K562 (cell line): ENCODE results near the gene AKNA.

Experiments used
- CCAR2 ChIP-seq: fragments of 200-400 bp; formaldehyde crosslinking; IDR thresholded peaks from 2 replicates; pipeline ENCODE4 v1.6.1; 2017; ENCODE audit warnings: mild to moderate bottlenecking, low read depth, low read length
- CREB1 ChIP-seq, 2 experiments: sonication (generic) in 1 of 2; formaldehyde crosslinking in 1 of 2; IDR thresholded peaks; 2 replicates each; pipeline versions ENCODE4 v1.6.1 to v1.8.0; 2012 to 2022; ENCODE audit warnings: inconsistent platforms in 1 of 2, mild to moderate bottlenecking in 1 of 2, missing genetic modification reagents in 1 of 2, moderate library complexity in 1 of 2
- EP300 ChIP-seq: IDR thresholded peaks from 2 replicates; pipeline ENCODE4 v1.6.1; 2012; ENCODE audit warnings: low read length, improper control_type of control experiment
- POLR2AphosphoS5 ChIP-seq: IDR thresholded peaks from 2 replicates; pipeline ENCODE4 v1.6.1; 2011; ENCODE audit warnings: mild to moderate bottlenecking, low read depth, low read length, moderate library complexity; ENCODE audit not compliant: control insufficient read depth, insufficient read depth
- RAD21 ChIP-seq, 2 experiments: fragments of 250-450 bp in 1 of 2; fragments of 450-650 bp in 1 of 2; sonication (Bioruptor Pico) in 1 of 2; formaldehyde crosslinking in 1 of 2; IDR thresholded peaks in 1 of 2; conservative IDR thresholded peaks in 1 of 2; 2 replicates each; pipeline versions ENCODE4 v1.4.0 to v1.8.0; 2020 to 2022; ENCODE audit warnings: mild to moderate bottlenecking in 2 of 2, moderate library complexity in 1 of 2
- RBM14 ChIP-seq: fragments of 200-400 bp; formaldehyde crosslinking; IDR thresholded peaks from 2 replicates; pipeline ENCODE4 v1.6.1; 2018; ENCODE audit warnings: low read depth, mild to moderate bottlenecking, low read length, moderate library complexity, borderline replicate concordance; ENCODE audit not compliant: insufficient read depth
- SETDB1 ChIP-seq: IDR thresholded peaks from one replicate; pipeline ENCODE4 v1.6.1; 2012; ENCODE audit warnings: low read length, control low read depth, inconsistent platforms
- ZNF324 ChIP-seq: fragments of 250-450 bp; sonication (Bioruptor Pico); IDR thresholded peaks from 2 replicates; pipeline ENCODE4 v1.4.0; 2020; ENCODE audit warnings: mild to moderate bottlenecking
- TF ChIP-seq, protein P1 (sequence below), 3 experiments: IDR thresholded peaks in 2 of 3; conservative IDR thresholded peaks in 1 of 3; 2 replicates each; pipeline ENCODE4 v1.5.1; 2011 to 2012; ENCODE audit warnings: low read length in 3 of 3, mild to moderate bottlenecking in 3 of 3, control low read depth in 2 of 3, improper control_type of control experiment in 1 of 3, inconsistent platforms in 1 of 3, low read depth in 1 of 3, mixed read lengths in 1 of 3, moderate library complexity in 1 of 3; ENCODE audit not compliant: insufficient read depth in 2 of 3
- TF ChIP-seq, protein P2 (sequence below), 2 experiments: fragments of 450-650 bp; formaldehyde crosslinking in 1 of 2; IDR thresholded peaks; 2 replicates each; pipeline versions ENCODE4 v1.4.0 to v1.6.1; 2014 to 2020; ENCODE audit warnings: mild to moderate bottlenecking in 2 of 2, borderline replicate concordance in 1 of 2, low read depth in 1 of 2
- TF ChIP-seq, protein P3 (sequence below): sonication (generic); formaldehyde crosslinking; IDR thresholded peaks from 2 replicates; pipeline ENCODE4 v1.8.0; 2022; ENCODE audit warnings: mild to moderate bottlenecking, missing genetic modification reagents

DNA sequence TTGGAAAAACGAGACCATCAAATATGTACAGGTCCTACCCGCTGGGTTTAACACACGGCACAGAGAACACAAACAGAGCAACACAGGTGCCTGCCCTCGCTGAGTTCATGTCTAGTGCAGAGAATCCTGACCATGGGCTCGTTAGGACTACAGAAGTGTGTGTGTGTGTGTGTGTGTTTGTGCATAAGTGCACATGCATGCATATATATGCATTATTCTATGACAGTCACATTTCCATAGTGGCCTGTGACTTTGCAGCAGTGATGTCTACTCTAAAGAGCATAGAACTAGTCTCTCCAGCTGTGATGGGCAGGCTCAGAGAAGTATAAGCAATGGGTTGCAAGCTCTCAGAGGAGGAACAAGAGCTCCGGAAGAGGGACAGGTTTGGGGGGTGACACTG is 30.4 kb downstream of the AKNA start:
- TF ChIP-seq CREB1 (IDR thresholded peaks at IDR 0.05) (no peak), CREB1 (CRISPR knock-in tag; IDR thresholded peaks at IDR 0.05) (no peak), EP300 (no peak), RAD21 (CRISPR knock-in tag; conservative IDR thresholded peaks at IDR 0.05 in 1 of 2, IDR thresholded peaks at IDR 0.05 in 1 of 2) (no peak), RBM14 (no peak), SETDB1 (no peak), CCAR2 (no peak), POLR2AphosphoS5 (no peak), ZNF324 (CRISPR knock-in tag) (no peak)
- TF ChIP-seq, protein P1, sequence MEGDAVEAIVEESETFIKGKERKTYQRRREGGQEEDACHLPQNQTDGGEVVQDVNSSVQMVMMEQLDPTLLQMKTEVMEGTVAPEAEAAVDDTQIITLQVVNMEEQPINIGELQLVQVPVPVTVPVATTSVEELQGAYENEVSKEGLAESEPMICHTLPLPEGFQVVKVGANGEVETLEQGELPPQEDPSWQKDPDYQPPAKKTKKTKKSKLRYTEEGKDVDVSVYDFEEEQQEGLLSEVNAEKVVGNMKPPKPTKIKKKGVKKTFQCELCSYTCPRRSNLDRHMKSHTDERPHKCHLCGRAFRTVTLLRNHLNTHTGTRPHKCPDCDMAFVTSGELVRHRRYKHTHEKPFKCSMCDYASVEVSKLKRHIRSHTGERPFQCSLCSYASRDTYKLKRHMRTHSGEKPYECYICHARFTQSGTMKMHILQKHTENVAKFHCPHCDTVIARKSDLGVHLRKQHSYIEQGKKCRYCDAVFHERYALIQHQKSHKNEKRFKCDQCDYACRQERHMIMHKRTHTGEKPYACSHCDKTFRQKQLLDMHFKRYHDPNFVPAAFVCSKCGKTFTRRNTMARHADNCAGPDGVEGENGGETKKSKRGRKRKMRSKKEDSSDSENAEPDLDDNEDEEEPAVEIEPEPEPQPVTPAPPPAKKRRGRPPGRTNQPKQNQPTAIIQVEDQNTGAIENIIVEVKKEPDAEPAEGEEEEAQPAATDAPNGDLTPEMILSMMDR (IDR thresholded peaks at IDR 0.05 in 2 of 3, conservative IDR thresholded peaks at IDR 0.05 in 1 of 3; ENCODE audit: insufficient read depth in 2 of 3, low read depth in 1 of 3, low read length in 3 of 3), result no peak
- TF ChIP-seq, protein P2, sequence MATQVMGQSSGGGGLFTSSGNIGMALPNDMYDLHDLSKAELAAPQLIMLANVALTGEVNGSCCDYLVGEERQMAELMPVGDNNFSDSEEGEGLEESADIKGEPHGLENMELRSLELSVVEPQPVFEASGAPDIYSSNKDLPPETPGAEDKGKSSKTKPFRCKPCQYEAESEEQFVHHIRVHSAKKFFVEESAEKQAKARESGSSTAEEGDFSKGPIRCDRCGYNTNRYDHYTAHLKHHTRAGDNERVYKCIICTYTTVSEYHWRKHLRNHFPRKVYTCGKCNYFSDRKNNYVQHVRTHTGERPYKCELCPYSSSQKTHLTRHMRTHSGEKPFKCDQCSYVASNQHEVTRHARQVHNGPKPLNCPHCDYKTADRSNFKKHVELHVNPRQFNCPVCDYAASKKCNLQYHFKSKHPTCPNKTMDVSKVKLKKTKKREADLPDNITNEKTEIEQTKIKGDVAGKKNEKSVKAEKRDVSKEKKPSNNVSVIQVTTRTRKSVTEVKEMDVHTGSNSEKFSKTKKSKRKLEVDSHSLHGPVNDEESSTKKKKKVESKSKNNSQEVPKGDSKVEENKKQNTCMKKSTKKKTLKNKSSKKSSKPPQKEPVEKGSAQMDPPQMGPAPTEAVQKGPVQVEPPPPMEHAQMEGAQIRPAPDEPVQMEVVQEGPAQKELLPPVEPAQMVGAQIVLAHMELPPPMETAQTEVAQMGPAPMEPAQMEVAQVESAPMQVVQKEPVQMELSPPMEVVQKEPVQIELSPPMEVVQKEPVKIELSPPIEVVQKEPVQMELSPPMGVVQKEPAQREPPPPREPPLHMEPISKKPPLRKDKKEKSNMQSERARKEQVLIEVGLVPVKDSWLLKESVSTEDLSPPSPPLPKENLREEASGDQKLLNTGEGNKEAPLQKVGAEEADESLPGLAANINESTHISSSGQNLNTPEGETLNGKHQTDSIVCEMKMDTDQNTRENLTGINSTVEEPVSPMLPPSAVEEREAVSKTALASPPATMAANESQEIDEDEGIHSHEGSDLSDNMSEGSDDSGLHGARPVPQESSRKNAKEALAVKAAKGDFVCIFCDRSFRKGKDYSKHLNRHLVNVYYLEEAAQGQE (IDR thresholded peaks at IDR 0.05; ENCODE audit: borderline replicate concordance), result no peak
- TF ChIP-seq, protein P2 (CRISPR knock-in tag; IDR thresholded peaks at IDR 0.05; ENCODE audit: low read depth), result no peak
- TF ChIP-seq, protein P3, sequence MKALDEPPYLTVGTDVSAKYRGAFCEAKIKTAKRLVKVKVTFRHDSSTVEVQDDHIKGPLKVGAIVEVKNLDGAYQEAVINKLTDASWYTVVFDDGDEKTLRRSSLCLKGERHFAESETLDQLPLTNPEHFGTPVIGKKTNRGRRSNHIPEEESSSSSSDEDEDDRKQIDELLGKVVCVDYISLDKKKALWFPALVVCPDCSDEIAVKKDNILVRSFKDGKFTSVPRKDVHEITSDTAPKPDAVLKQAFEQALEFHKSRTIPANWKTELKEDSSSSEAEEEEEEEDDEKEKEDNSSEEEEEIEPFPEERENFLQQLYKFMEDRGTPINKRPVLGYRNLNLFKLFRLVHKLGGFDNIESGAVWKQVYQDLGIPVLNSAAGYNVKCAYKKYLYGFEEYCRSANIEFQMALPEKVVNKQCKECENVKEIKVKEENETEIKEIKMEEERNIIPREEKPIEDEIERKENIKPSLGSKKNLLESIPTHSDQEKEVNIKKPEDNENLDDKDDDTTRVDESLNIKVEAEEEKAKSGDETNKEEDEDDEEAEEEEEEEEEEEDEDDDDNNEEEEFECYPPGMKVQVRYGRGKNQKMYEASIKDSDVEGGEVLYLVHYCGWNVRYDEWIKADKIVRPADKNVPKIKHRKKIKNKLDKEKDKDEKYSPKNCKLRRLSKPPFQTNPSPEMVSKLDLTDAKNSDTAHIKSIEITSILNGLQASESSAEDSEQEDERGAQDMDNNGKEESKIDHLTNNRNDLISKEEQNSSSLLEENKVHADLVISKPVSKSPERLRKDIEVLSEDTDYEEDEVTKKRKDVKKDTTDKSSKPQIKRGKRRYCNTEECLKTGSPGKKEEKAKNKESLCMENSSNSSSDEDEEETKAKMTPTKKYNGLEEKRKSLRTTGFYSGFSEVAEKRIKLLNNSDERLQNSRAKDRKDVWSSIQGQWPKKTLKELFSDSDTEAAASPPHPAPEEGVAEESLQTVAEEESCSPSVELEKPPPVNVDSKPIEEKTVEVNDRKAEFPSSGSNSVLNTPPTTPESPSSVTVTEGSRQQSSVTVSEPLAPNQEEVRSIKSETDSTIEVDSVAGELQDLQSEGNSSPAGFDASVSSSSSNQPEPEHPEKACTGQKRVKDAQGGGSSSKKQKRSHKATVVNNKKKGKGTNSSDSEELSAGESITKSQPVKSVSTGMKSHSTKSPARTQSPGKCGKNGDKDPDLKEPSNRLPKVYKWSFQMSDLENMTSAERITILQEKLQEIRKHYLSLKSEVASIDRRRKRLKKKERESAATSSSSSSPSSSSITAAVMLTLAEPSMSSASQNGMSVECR, result no peak
